HuH-7 (cell line): ENCODE results near the gene ADPRH.
A peak's percentile ranks its signal among the peaks of the same experiment; 100 is the strongest.

Experiments used
- DNase-seq: peaks from one replicate; pipeline ENCODE4 v3.0.0; 2011; ENCODE audit warnings: low spot score

Gene ADPRH

DNA sequence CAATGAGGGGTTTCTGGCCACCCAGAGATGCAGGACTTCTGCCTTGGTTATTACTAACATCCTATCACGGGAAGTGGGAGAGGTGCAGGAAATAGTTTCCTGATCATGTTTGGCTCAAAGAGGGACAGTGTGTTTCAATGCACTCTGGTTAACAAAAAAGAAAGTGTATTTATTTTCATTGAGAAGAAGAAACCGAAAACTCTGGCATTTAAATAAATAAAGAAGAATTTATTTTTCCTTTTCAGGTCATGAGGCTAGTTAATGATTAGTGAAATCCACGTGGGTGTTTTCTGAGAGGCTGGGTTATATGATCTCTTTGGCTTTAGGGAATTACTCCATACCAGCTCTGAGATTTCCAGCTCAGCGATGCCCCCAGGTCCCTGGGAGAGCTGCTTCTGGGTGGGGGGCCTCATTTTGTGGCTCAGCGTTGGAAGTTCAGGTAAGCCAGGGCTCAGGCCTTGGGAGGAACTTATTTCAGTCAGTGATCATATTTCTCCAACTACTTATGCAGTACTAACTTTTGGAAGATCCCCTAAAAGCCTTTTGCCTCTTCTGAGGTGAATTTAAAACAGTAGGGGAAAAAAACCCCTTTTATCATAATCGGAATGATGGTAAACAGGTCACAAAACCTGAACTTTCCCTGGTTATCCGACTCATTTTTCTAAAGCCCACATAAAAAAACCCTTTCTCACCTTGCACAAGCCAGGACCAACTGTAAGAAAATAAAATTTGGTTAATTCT lies 18.4 kb downstream of the ADPRH start, which contains the start of gene PLA1A:
TSS of gene PLA1A (plus strand) at position 338 of the 741 bp plus-strand sequence. CDS start at position 367, 29 bp downstream.
- peak; percentile 76 for DNase-seq

DNA sequence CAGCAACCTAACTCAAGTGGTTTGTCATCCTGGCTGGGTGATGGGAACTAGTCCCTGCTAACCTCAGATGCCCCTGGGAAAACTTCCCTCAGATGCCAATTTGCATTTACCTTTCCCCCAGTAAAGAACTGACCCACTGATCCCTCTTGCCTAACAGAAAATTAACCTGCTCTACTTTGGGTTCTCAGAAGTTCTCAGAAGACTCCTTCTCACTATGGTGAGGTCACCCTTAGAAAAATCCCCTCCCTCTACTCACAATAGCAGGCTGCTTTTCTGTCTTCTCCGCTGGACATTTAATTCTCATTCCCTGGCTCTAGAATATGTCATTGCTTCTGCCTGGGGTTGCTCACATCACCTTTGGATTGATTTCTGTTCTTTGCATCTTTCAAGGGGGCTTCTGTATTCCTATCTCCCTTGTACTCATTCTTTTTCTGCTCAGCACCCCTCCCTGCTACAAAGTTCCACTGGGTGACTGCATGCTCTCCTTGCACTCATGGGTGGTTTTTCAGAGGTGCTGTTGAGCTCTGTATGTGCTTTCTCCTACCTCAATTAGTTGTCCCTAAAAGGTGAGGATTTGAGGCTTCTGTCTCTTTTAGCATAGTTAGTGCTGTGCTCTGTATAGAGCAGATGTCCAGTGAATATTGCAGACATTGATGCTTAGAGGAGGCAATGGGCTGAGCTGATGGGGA lies 19.3 kb downstream of the ADPRH start:
- no peak for DNase-seq

DNA sequence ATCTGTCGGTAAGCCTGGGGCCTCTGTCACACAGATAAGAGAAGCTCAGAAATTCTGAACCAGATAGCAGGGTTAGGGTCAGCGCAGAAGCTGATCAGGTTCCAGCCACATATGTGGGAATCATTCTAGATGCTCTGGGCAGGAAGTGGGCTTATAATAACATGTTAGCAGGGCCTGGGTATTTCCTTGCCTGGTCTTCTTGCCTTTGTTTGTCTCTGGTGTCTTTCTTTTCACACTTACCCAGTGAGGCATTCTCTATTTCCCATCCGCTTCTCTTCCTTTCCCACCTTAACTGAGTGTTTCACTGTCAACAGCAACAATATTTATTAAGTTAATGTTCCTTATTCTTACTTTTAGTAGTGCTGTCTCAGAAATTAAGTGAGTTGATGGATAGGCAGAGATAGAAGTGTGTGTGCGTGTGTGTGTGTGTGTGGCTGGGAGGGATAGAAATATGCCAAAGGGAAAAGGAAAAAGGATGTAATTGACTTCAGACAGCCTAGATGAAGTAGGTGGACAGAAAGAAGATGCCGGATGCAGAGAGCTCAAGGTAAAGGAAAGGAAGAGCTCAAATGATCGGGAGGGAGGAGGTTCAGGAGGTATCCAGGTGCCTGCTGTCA lies 20.4 kb downstream of the ADPRH start:
- no peak for DNase-seq

DNA sequence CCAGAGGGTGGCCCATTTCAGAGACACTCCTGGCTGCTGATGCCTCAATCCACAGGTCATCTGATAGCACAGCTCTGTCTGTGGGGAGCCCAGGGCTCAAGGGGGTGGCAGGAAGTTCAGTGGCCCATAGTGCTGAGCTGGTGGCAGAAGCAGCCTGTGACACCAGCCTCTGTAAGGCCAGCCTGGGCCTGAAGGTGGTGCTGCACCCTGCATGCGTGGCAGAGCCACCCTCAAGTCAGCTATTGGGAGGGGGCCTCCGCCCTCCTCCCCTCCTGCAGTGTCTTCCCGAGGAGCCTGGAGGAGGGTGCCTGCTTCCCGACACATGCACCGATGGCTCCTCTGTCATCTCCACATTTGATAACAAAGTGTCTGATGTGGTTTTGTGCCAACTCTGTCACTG lies 21.4 kb downstream of the ADPRH start:
- peak; percentile 53 for DNase-seq

DNA sequence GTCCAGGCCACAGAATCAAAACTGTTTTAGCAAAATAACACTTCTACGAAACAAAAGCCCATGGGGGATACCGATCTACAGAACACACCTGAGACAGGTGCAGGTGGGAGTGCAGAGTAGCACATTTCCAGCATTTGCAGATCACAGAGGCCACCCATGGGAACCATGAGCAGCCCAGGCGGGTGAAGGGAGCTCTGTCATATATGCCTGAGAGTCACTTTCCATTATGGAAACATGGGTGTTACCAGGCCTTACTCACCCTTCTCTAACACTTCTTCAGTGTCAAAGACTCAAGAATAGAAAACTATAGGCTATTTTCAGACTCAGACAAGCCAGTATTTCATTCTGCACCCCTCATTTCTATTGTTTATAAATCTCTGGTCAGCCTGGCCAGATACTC lies 21.9 kb downstream of the ADPRH start:
- no peak for DNase-seq

DNA sequence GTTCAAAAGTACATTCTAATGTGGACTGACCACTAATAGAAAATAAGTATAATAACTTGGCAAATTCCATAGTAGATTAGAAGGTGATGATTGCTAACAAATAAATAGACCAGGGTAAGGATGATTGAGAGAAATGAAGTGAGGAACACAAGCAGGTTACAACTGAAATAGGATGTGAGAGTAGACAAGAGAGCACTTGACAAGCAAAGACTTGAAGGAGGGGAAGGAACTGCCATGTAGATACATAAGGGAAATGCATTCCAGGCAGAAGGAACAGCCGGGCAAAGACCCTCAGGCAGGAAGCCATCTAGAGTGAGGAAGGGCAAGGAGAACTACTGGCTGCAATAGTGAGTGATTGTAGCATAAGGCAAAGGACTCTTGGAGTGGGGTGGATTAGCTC lies 23.4 kb downstream of the ADPRH start:
- DNase-seq = no peak

DNA sequence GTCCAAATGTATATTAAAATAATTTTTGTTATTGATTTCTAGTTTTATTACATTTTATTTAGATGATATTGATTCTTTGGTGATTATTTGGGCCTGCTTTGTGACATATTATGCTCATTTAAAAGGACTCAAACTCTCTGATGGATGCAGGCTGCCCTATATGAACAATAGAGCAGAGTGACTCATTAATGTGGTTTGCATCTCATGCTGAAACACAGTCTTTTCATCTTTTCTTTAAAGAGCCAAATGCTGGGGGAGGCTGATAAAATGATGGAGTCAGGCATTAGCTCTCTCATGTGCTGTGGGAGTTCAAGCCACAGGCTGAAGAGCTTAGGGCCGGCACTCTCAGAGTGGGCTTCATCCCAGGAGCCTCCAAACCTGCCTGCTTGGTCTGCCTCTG lies 25.6 kb downstream of the ADPRH start:
- DNase-seq = no peak

DNA sequence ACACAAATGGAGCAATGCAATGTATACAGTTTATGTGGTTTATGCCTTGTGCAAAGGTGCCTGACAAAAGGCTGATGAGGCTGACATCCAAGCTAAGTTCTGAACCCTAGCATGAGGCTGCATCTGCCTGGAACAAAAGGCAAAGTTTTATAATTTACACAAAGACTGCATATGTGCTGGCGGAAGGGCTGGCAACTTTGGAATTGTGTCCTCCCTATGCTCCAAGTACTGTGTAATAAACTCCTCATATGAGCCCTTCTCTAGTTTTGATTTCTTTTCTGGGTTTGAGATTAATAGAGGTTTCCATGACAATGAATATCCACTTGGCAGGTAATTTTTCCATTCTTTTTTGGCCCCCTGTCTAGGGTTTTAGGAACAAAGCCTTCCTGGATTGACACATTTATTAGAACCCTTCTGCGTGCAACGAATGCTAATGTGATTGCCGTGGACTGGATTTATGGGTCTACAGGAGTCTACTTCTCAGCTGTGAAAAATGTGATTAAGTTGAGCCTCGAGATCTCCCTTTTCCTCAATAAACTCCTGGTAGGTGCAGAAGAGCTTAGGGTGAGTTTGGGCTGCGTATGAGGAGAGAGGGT lies 29.2 kb downstream of the ADPRH start:
- DNase-seq = no peak

DNA sequence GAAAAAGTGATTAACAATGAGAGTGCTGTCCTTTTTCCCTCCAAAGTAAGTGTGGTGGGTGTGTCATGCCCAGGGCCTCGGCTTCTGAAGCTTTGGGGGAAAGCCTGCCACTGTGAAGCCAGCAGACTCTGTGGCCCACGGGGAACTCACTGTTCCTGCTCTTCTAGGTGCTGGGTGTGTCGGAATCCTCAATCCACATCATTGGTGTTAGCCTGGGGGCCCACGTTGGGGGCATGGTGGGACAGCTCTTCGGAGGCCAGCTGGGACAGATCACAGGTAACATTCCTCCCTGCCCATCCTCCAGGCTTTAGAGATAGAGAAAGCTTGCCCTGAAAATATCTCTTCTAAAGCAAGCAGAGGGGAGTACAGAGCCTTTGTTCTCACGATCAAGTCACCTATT lies 30.0 kb downstream of the ADPRH start:
- DNase-seq = no peak

DNA sequence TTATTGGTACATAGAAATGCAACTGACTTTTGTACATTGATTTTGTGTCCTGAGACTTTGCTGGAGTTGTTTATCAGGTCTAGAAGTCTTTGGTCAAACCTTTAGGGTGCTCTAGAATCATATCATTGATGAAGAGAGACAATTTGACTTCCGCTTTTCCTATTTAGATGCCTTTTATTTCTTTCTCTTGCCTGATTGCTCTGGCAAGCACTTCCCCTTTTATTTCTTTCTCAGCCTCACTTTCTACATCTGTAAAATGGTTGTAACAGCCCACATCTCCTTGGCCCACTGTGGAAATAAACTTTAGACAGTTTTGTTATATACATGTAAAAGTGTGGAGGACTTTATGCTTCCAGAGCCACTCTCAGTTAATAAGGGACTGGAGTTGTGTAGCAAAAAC lies 32.4 kb downstream of the ADPRH start:
- DNase-seq = no peak

DNA sequence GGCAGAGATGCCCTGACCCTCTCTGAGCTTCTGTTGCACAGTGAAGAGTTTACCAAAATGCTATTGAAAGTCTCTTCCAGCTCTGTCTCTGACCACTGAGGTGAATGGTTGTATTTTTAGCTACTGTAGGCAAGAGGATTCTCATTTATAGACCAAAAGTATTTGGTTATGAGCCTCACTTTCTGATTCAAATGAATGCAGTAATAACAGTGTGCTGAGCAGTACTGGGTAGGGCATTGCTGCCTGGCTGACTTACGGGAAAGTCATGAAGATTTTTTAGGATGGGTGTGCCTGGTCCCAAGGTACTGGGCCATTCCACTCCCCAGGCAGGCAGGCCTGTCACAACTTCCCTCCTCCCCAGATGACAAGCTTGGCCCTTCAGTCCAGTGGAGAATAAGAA lies 33.9 kb downstream of the ADPRH start:
- no peak for DNase-seq

DNA sequence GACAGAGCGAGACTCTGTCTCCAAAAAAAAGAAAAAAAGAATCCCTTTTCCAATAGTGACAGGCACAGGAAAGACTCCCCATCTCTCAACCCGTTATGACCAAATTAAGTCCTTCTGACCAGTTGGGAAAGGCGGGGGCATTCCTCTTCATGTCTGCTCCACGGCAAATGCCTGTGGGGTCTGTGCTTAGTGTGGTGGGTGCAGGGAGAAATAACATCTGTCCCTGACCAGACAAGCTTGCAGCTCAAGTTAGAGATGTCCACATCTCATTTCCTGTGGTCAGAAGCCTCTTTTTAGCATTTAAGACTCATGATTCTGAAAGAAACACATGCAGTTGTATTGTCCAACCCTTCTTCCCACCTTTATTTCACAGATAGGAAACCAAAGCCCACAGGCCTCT lies 34.6 kb downstream of the ADPRH start:
- DNase-seq = no peak

DNA sequence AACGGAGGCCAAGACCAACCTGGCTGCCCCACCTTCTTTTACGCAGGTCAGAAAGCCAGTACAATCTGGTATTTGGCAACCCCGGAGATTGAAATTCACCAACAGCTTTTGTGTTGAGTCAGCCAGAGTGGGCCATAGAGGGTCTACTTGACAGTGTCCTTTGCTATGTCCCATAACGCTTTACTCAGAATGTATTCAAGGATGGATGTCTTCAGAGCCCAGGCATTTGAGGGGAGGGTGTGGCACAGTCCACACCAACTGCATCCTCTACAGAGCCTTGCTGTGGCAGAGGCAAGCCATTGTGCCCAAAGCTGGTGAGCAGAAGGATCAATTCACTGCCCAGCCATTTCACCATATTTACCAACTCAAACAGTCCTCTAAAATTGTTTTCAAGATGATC lies 36.8 kb downstream of the ADPRH start:
- no peak for DNase-seq

DNA sequence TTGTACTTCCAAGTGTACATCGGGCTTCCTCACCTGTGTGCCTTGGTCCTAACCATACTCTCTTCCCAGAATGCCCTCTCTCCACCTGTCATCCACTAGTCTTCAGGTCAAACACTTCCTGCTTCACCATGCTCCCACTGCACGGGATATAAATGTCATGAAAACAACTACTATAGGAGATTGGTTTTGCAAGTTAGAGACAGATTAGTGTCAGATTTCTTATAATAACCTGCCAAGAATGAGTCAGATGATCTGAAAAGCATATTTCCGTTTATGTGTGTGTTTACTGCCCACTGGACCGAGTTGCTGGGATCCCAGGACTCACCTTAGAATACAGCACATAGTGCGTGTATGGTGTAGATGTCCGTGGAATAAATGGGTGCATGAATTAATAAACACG lies 39.8 kb downstream of the ADPRH start:
- DNase-seq = no peak

DNA sequence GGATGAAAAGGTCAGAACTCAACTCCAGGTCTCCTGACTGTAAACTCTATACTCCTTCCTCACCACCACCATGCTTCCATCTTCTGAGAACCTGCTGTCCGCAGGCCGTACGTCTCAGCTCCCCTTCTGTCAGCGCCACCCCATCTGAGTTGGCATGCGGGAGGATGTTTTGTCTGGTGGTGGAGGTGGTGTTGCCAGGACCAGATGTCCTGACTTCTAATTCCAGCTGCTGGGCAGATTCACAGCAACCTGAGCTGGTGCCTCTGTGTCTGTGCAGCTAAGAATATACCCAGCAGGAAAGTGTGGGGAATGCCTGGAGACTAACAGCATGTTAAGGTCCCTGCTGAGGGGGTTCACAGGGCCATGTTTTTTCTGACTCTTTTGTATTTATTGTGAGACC lies 41.6 kb downstream of the ADPRH start:
- DNase-seq = no peak

DNA sequence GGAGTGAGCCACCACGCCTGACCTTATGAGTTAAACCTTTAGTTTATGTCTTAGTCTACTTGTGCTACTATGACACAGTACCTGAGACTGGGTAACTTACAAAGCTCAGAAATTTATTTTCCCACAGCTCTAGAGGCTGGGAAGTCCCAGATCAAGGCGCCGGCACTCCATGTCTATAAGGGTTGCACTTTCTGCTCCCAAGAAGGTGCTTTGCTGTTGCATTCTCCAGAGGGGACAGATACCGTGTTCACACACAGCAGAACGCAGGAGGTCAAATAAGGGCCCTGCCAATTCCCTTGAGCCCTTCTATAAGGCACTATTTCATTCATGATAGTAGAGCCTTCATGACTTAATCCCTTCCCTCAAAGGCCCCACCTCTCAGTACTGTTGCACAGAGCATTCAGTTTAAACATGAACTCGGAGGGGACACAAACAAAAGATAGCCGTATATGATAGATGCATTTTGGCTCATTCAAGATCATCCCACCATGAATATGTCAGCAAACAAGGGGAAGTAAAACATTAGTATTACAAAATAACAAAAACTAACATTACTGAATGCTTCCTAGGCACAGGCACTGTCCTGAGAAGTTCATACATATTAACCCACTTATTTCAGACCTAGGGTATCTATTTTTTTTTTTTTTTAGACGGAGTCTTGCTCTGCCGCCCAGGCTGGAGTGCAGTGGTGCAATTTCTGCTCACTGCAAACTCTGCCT lies 44.9 kb downstream of the ADPRH start:
- no peak for DNase-seq

DNA sequence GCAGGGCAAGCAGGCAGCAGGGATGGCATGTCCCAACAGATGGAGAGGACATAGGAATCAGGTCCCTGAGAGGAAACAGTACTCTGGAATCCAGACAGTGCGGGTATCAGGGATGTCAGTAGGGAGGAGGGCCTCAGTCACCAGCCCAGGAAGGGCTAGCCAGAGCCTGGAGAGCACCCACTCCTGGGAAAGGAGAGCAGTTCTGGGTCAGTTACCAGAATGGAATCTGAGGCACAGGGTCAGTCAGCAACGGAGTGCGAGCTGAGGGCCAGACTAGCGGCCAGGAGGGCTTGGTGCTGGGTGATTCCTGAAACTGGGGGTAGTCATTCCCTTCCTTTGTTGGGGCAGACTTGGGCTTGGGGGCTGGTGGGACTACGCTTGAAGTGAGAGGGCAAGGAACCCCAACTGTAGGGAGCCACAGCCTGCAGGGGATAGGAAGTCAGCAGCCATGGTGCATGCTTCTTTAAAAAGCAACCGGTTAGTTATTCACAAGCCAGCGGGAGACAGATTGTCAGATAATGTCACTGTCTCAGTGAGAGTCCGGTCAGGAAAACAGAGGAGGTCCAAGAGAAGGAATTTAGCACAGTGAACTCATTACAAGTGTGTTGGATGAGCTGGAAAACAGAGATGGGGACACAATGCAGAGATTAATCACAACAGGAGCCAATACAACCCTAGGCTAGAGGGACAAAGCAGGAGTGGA lies 46.3 kb downstream of the ADPRH start:
- DNase-seq = no peak

DNA sequence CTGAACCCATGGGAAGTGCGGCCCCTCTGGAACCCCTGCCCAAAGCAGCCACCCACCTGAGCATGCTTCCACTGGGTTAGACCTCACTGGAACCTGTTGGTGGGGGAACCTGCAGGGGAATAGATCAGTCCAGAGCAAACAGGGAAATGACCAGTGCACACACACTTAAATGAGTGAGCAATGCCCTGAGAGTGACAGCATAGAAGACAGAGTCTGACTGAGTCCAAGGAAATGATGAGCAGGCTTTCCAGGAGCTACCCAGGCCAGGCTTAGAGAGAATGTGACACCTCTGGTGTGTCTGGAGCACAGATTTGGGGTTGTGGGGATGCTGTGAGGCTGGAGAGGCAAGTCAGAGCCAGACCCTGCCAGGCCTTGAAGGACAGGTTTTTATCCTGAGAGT lies 46.9 kb downstream of the ADPRH start:
- DNase-seq = no peak

DNA sequence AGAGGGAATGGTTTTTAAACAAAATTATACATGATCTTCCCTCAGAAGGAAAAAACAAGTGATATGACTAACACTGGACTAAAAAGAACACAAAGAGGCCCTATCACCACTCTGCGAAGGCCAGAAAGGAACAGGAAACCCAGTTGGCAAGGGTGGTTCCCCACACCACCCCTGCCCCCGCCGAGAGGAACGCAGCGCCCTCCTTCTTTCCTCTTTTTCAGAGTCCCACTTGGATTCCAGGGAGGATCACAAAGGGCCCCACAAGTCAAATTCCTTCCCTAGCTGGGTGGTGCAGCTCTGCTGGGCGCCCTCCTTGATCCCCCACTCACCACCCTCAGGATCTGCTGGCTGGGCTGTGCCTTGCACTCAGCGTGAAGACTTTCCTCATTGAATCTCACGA lies 48.2 kb downstream of the ADPRH start:
- DNase-seq = no peak

DNA sequence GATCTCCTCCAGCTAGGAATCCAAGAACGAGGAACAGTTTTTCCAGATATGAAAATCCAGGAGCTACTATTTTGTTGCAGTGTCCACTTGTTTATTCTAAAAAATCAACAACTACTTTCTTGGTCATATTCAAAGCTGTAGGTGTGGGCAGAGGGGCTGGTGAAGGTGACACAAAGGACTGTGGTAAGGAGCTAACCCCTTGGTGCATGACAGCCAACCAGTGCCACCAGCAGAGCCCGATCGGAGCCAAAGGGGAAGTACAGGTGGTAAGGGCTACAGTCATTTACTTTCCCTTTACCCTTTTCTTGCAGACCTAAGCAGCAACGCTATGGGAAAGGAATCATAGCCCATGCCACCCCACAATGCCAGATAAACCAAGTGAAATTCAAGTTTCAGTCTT lies 49.1 kb downstream of the ADPRH start:
- DNase-seq = no peak

DNA sequence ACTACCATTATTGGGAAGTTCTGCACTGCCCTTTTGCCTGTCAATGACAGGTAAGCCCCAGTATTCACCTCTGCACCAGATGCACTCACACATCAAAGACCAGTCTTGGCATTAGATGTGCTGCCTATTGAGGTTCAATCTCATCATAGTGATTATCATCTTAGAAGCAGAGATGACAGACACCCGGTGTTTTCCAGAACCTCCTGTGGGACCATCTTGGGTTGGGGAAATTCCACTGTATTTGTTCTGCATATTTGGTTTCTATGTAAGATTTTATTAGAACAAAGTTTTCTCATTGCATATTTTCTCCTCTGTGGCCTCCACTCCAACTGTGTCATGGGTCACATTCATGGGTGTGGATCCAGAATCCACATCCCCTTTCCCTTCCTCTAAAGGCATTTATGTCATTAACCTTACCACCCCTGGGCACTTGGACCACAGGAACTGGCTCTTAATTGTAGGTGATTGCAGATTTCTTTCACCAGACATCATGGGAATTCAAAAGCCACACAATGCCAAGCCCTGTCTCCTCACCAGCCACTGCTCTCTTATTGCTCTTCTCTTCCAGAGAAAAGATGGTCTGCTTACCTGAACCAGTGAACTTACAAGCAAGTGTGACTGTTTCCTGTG lies 49.6 kb downstream of the ADPRH start:
- DNase-seq = no peak
